H9 (cell line): Measurements from ENCODE around the gene RETN. TPM values are rescaled to one million over a fixed set of nuclear protein-coding genes. Genes with fewer than 3 reads are reported as not detected.

ENCODE experiments used
- DNase-seq: peaks from one replicate; pipeline ENCODE4 v3.0.0-alpha.2; 2017
- H2AFZ ChIP-seq: one replicate; pipeline ENCODE4 v1.6.1; 2013; ENCODE audit warnings: mild to moderate bottlenecking, low read length, control low read depth, moderate library complexity
- H2AK5ac ChIP-seq: 2 replicates; pipeline ENCODE4 v1.6.1; 2013; ENCODE audit warnings: low read length, control low read depth, mixed read lengths; ENCODE audit not compliant: insufficient read length
- H2BK120ac ChIP-seq: one replicate; pipeline ENCODE4 v1.6.1; 2013; ENCODE audit warnings: low read depth, mild to moderate bottlenecking, low read length, control low read depth, inconsistent platforms; ENCODE audit not compliant: poor library complexity, severe bottlenecking
- H2BK12ac ChIP-seq: 2 replicates; pipeline ENCODE4 v1.6.1; 2013; ENCODE audit warnings: low read length, control low read depth, mixed read lengths, low read depth; ENCODE audit not compliant: insufficient read length
- H2BK15ac ChIP-seq: 2 replicates; pipeline ENCODE4 v1.6.1; 2013; ENCODE audit warnings: low read depth, low read length, control low read depth
- H2BK20ac ChIP-seq: one replicate; pipeline ENCODE4 v1.6.1; 2013; ENCODE audit warnings: low read depth, mild to moderate bottlenecking, low read length, control low read depth, inconsistent platforms; ENCODE audit not compliant: poor library complexity, severe bottlenecking
- H2BK5ac ChIP-seq: 2 replicates; pipeline ENCODE4 v1.6.1; 2013; ENCODE audit warnings: low read length, control low read depth, mixed read lengths; ENCODE audit not compliant: insufficient read length
- H3K14ac ChIP-seq: 2 replicates; pipeline ENCODE4 v1.6.1; 2013; ENCODE audit warnings: low read length, control low read depth; ENCODE audit not compliant: insufficient read depth
- H3K18ac ChIP-seq: 2 replicates; pipeline ENCODE4 v1.6.1; 2013; ENCODE audit warnings: low read depth, mild to moderate bottlenecking, mixed read lengths, low read length, control low read depth; ENCODE audit not compliant: insufficient read length
- H3K23ac ChIP-seq: 2 replicates; pipeline ENCODE4 v1.6.1; 2013; ENCODE audit warnings: low read length, control low read depth, mixed read lengths, low read depth; ENCODE audit not compliant: insufficient read length
- H3K23me2 ChIP-seq: 2 replicates; pipeline ENCODE4 v1.6.1; 2013; ENCODE audit warnings: low read depth, mild to moderate bottlenecking, mixed read lengths, low read length, control low read depth; ENCODE audit not compliant: insufficient read length, poor library complexity, severe bottlenecking
- H3K27ac ChIP-seq: 2 replicates; pipeline ENCODE4 v1.5.1; 2013; ENCODE audit warnings: low read length, control low read depth, mixed read lengths, low read depth; ENCODE audit not compliant: insufficient read length
- H3K27me3 ChIP-seq: 2 replicates; pipeline ENCODE4 v1.6.1; 2013; ENCODE audit warnings: low read length, control low read depth, inconsistent platforms; ENCODE audit not compliant: insufficient read depth
- H3K4ac ChIP-seq: 2 replicates; pipeline ENCODE4 v1.6.1; 2013; ENCODE audit warnings: low read depth, mild to moderate bottlenecking, control low read depth, inconsistent platforms, low read length, moderate library complexity
- H3K4me1 ChIP-seq: 2 replicates; pipeline ENCODE4 v1.6.1; 2013; ENCODE audit warnings: low read length, control low read depth, inconsistent platforms; ENCODE audit not compliant: insufficient read depth
- H3K4me2 ChIP-seq: 2 replicates; pipeline ENCODE4 v1.6.1; 2013; ENCODE audit warnings: low read length, control low read depth, mixed read lengths; ENCODE audit not compliant: insufficient read length, insufficient read depth
- H3K56ac ChIP-seq: 2 replicates; pipeline ENCODE4 v1.6.1; 2013; ENCODE audit warnings: low read depth, mild to moderate bottlenecking, mixed read lengths, low read length, control low read depth; ENCODE audit not compliant: insufficient read length
- H3K79me1 ChIP-seq: 2 replicates; pipeline ENCODE4 v1.6.1; 2013; ENCODE audit warnings: low read depth, mild to moderate bottlenecking, moderate library complexity, low read length, control low read depth, inconsistent platforms; ENCODE audit not compliant: insufficient read depth, poor library complexity, severe bottlenecking
- H3K79me2 ChIP-seq: 2 replicates; pipeline ENCODE4 v1.6.1; 2013; ENCODE audit warnings: low read length, control low read depth, inconsistent platforms; ENCODE audit not compliant: insufficient read depth
- H3K9ac ChIP-seq: 2 replicates; pipeline ENCODE4 v1.6.1; 2013; ENCODE audit warnings: low read length, control low read depth, mixed read lengths; ENCODE audit not compliant: insufficient read length; ENCODE audit errors: extremely low read depth
- H3K9me3 ChIP-seq: one replicate; pipeline ENCODE4 v1.6.1; 2013; ENCODE audit warnings: low read depth, low read length, inconsistent platforms; ENCODE audit not compliant: control insufficient read depth
- H3T11ph ChIP-seq: one replicate; pipeline ENCODE4 v1.6.1; 2013; ENCODE audit warnings: mild to moderate bottlenecking, low read length, control low read depth, inconsistent platforms
- H4K20me1 ChIP-seq: one replicate; pipeline ENCODE4 v1.6.1; 2013; ENCODE audit not compliant: control insufficient read depth, insufficient read length, insufficient read depth
- H4K5ac ChIP-seq: 2 replicates; pipeline ENCODE4 v1.6.1; 2013; ENCODE audit warnings: low read depth, mild to moderate bottlenecking, mixed read lengths, low read length, control low read depth; ENCODE audit not compliant: insufficient read length
- H4K8ac ChIP-seq: replicated peaks from 2 replicates; pipeline ENCODE4 v1.6.1; 2013; ENCODE audit warnings: low read length, control low read depth, mixed read lengths, low read depth; ENCODE audit not compliant: insufficient read length
- H4K91ac ChIP-seq: 2 replicates; pipeline ENCODE4 v1.6.1; 2013; ENCODE audit warnings: low read depth, mild to moderate bottlenecking, moderate library complexity, mixed read lengths, low read length, control low read depth; ENCODE audit not compliant: insufficient read length
- H3K27ac Mint-ChIP-seq, 3 experiments: 2 replicates in 2 of 3; 3 replicates in 1 of 3; pipeline ENCODE4 v1.8.0; 2020 to 2021; ENCODE audit warnings: mixed read lengths in 3 of 3, mild to moderate bottlenecking in 1 of 3, moderate library complexity in 1 of 3
- H3K27me3 Mint-ChIP-seq: 2 replicates; pipeline ENCODE4 v1.8.0; 2021; ENCODE audit warnings: low read depth, mild to moderate bottlenecking, moderate library complexity, mixed read lengths
- H3K36me3 Mint-ChIP-seq, 3 experiments: 2 replicates in 2 of 3; 3 replicates in 1 of 3; pipeline ENCODE4 v1.8.0; 2020 to 2021; ENCODE audit warnings: low read depth in 3 of 3, mixed read lengths in 3 of 3; ENCODE audit not compliant: insufficient read depth in 1 of 3
- H3K4me1 Mint-ChIP-seq, 2 experiments: 2 replicates each; pipeline ENCODE4 v1.8.0; 2020; ENCODE audit warnings: mixed read lengths in 2 of 2
- H3K4me3 Mint-ChIP-seq, 2 experiments: 2 replicates in 1 of 2; 3 replicates in 1 of 2; pipeline ENCODE4 v1.8.0; 2020 to 2021; ENCODE audit warnings: mild to moderate bottlenecking in 2 of 2, mixed read lengths in 2 of 2, moderate library complexity in 1 of 2
- H3K9me3 Mint-ChIP-seq, 2 experiments: 2 replicates in 1 of 2; 3 replicates in 1 of 2; pipeline ENCODE4 v1.8.0; 2020; ENCODE audit warnings: mild to moderate bottlenecking in 2 of 2, mixed read lengths in 2 of 2, moderate library complexity in 1 of 2
- CTCF ChIP-seq: fragments of 200-600 bp; sonication (generic); conservative IDR thresholded peaks from 3 replicates; pipeline ENCODE4 v1.8.0; 2021; ENCODE audit warnings: antibody characterized with exemption, mild to moderate bottlenecking
- WGBS: extraction: QIAGEN DNeasy Blood & Tissue Kit; methylation state at CpG from one replicate; pipeline ENCODE4 v1.1.7; 2013; ENCODE audit warnings: missing lambda C conversion rate, low lambda C conversion rate, mixed read lengths; ENCODE audit not compliant: insufficient read length; ENCODE audit errors: extremely low coverage; 5-methylcytosine and 5-hydroxymethylcytosine counted together
- total RNA-seq: library from RNA; stranded (reverse); gene quantifications from 2 replicates; pipeline ENCODE4 v1.2.1, GENCODE V29; 2021

RETN gene
- total RNA-seq, 1 experiment from 2014 or later = not detected

- no peak for TF ChIP-seq CTCF
- no peak overlapping the region for H3T11ph ChIP-seq
- H3K23ac ChIP-seq = no peak overlapping the region
- no peaks in the 10 kb centered on the region for H3K9me3 ChIP-seq
- no peak overlapping the region for H2AFZ ChIP-seq
- H3K23me2 ChIP-seq = no peaks in the 10 kb centered on the region
- H2BK120ac ChIP-seq = no peak overlapping the region
- no peak overlapping the region for H3K14ac ChIP-seq
- H3K79me1 ChIP-seq = no peaks in the 10 kb centered on the region
- H3K27me3 Mint-ChIP-seq = peaks cover 30% of the 10 kb centered on the region
- no peaks in the 10 kb centered on the region for H3K9me3 Mint-ChIP-seq
- H3K4ac ChIP-seq = no peak overlapping the region
- H3K27ac ChIP-seq = no peak overlapping the region
- no CpG with 5 or more reads among the region's 16 CpGs for WGBS
- H4K5ac ChIP-seq = no peak overlapping the region
- no peaks in the 10 kb centered on the region; the same call in 1 of the 2 replicates for H3K79me2 ChIP-seq
- H3K4me3 Mint-ChIP-seq = peak overlapping the region; percentile 79 to 81
- peaks cover 16% of the 10 kb centered on the region; the same call in 1 of the 2 replicates for H3K27me3 ChIP-seq
- H2BK15ac ChIP-seq = no peak overlapping the region
- H3K9ac ChIP-seq = no peak overlapping the region
- H3K4me1 Mint-ChIP-seq = peaks cover 0 to 5% of the 10 kb centered on the region in 2 experiments; a peak in 1 of 4 replicates
- no peaks in the 10 kb centered on the region for H4K20me1 ChIP-seq
- H3K56ac ChIP-seq = no peak overlapping the region
- H3K4me1 ChIP-seq = no peaks in the 10 kb centered on the region
- H2BK12ac ChIP-seq = no peak overlapping the region
- DNase-seq = no peak
- H2AK5ac ChIP-seq = no peak overlapping the region
- no peak overlapping the region for H4K8ac ChIP-seq
- no peak overlapping the region for H2BK20ac ChIP-seq
- no peak overlapping the region for H3K18ac ChIP-seq
- no peak overlapping the region for H2BK5ac ChIP-seq
- peaks cover 7 to 17% (median 13%) of the 10 kb centered on the region in 3 experiments; a peak in 6 of 7 replicates for H3K36me3 Mint-ChIP-seq
- H3K27ac Mint-ChIP-seq = no peak overlapping the region
- no peak overlapping the region for H3K4me2 ChIP-seq
- no peak overlapping the region for H4K91ac ChIP-seq
Measured at GRCh38 chr19:7636317-7636690, 32.5 kb upstream of the RETN start.
